Ectodermal cell (in vitro differentiated cells): ENCODE results near the gene HSBP1L1. TPM values are rescaled to one million over a fixed set of nuclear protein-coding genes. Genes with fewer than 3 reads are reported as not detected.

Experiments
- H3K27ac ChIP-seq: 2 replicates; pipeline ENCODE4 v1.7.0; 2013; ENCODE audit warnings: mild to moderate bottlenecking, low read depth, low read length; ENCODE audit not compliant: insufficient read depth, poor library complexity, severe bottlenecking
- H3K27me3 ChIP-seq: 2 replicates; pipeline ENCODE4 v1.7.0; 2013; ENCODE audit warnings: mild to moderate bottlenecking, low read length; ENCODE audit not compliant: insufficient read depth, control insufficient read depth, poor library complexity, severe bottlenecking
- H3K36me3 ChIP-seq: one replicate; pipeline ENCODE4 v1.7.0; 2013; ENCODE audit warnings: low read length; ENCODE audit not compliant: control insufficient read depth, insufficient read depth
- H3K4me1 ChIP-seq: one replicate; pipeline ENCODE4 v1.7.0; 2013; ENCODE audit warnings: low read length; ENCODE audit not compliant: control insufficient read depth, insufficient read depth
- H3K4me3 ChIP-seq: 2 replicates; pipeline ENCODE4 v1.7.0; 2013; ENCODE audit warnings: low read depth, low read length, control low read depth; ENCODE audit not compliant: insufficient read depth
- H3K9me3 ChIP-seq: 2 replicates; pipeline ENCODE4 v1.7.0; 2013; ENCODE audit warnings: mild to moderate bottlenecking, low read length, moderate library complexity; ENCODE audit not compliant: control insufficient read depth
- WGBS, 2 experiments: methylation state at CpG; one replicate each; pipeline ENCODE4 v1.1.7; 2013; ENCODE audit warnings: missing lambda C conversion rate in 2 of 2; 5-methylcytosine and 5-hydroxymethylcytosine counted together
- polyA plus RNA-seq, 4 experiments: library from polyadenylated mRNA; stranded (reverse); fragments of 50-300 nt; gene quantifications; one replicate each; pipeline ENCODE4 v1.2.3, GENCODE V29; 2013

HSBP1L1 gene
- 1.3 TPM for polyA plus RNA-seq (2013, experiment 1 of 4)
- 1.8 TPM for polyA plus RNA-seq (2013, experiment 2 of 4)
- polyA plus RNA-seq (2013, experiment 3 of 4), result 2.9 TPM
- 3.6 TPM for polyA plus RNA-seq (2013, experiment 4 of 4)

DNA sequence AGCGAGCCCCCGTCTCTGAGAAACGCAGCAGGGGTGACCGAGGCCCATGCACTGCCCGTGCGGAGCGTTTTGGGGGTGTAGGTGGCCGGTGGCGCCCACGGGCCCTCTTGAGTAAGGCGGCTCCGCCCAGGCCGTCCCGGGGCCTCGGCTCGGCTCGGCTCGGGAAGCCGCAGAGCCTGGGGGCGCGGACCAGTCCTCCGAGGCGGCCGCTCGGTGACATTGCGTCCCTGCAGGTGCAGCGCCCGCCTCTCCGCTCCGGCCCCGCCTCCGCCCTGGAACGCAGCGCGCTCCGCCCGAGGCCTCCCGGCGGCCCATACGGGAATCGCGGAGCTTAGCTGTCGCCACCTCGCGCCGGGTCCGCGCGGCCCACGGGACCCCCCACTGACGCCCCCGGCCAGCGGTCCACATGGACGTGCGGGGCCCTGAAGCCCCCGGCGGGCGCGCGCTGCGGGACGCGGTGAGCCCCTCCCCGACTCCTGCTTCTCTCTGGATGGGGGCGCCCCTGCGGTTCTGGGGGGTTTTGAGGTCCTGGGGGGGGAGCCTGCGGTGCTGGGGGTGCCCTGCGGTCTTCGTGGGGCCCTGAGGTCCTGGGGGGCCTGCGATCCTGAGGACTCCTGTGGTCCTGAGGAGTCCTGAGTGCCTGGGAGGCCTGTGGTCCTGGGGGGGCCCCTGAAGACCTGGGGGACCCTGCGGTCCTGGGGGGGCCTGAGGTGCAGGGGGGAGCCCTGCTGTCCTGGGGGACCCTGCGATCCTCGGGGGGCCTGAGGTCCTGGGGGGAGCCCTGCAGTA lies at the start of gene HSBP1L1:
HSBP1L1 (plus strand) TSS at position 314 of the 789 bp plus-strand sequence; CDS start at position 407, 93 bp downstream.
- 10 to 12% methylated on average over 73 of the region's 73 CpGs for WGBS, 2 experiments
- no peaks in the 10 kb centered on the region for H3K36me3 ChIP-seq
- peaks cover 35% of the 10 kb centered on the region for H3K4me1 ChIP-seq
- no peaks in the 10 kb centered on the region for H3K9me3 ChIP-seq
- peak within 1 kb of the TSS; percentile 41 for H3K4me3 ChIP-seq
- peaks cover 43% of the 10 kb centered on the region for H3K27me3 ChIP-seq
- H3K27ac ChIP-seq, result no peak within 1 kb of the TSS

GRCh38 chr18:79915161-79916127 lies 49.0 kb upstream of the HSBP1L1 start:
- H3K36me3 ChIP-seq, result no peaks in the 10 kb centered on the region
- no peaks in the 10 kb centered on the region for H3K9me3 ChIP-seq
- peaks cover 14% of the 10 kb centered on the region for H3K4me1 ChIP-seq
- H3K27ac ChIP-seq, result no peak overlapping the region
- no peaks in the 10 kb centered on the region for H3K27me3 ChIP-seq
- H3K4me3 ChIP-seq, result no peak overlapping the region
- 87 to 88% methylated on average over 49 of the region's 50 CpGs for WGBS, 2 experiments

GRCh38 chr18:79916128-79916494 lies 48.3 kb upstream of the HSBP1L1 start:
- H3K4me3 ChIP-seq, result no peak overlapping the region
- WGBS, 2 experiments, result 73 to 78% methylated on average over 23 to 26 of the region's 26 CpGs
- no peaks in the 10 kb centered on the region for H3K36me3 ChIP-seq
- H3K9me3 ChIP-seq, result no peaks in the 10 kb centered on the region
- H3K27ac ChIP-seq, result no peak overlapping the region
- peaks cover 8% of the 10 kb centered on the region for H3K4me1 ChIP-seq
- H3K27me3 ChIP-seq, result no peaks in the 10 kb centered on the region

GRCh38 chr18:79916546-79917168 lies 47.8 kb upstream of the HSBP1L1 start:
- no peak overlapping the region for H3K27ac ChIP-seq
- H3K27me3 ChIP-seq, result no peaks in the 10 kb centered on the region
- no peaks in the 10 kb centered on the region for H3K9me3 ChIP-seq
- H3K36me3 ChIP-seq, result no peaks in the 10 kb centered on the region
- 96 to 97% methylated on average over 24 of the region's 24 CpGs for WGBS, 2 experiments
- no peak overlapping the region for H3K4me3 ChIP-seq
- peaks cover 2% of the 10 kb centered on the region for H3K4me1 ChIP-seq

DNA sequence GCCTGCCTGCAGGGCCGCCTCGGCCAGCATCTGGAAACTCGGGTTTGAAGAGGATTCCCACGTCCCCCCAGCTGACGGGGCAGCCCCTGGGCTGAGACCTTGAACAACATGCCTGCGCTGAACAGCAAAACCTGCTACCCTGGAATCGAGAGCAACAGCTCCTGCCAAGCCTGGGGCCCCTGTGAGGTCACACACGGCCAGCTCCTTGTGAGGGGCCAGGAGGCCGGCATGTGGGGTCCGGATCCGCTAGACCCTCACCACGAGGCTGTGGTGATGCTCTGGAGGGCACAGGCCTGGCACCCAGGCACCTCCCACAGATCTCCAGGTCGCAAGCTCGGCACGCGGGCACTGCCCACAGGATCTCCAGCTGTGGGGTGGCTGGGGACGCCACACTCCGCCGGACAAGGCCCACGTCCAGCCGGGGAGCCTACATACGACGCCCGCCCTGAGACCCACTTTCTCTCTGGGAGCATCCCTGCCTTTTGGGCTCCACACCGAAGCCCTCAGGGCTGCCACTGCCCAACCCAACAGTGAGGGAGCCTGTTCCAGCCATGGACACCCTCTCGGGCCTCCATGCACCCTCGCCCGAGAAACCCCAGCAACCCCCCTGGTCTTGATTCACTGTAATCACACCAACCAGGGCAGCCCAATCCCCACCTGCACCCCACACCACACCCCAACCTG lies 47.1 kb upstream of the HSBP1L1 start:
- H3K4me1 ChIP-seq, result no peaks in the 10 kb centered on the region
- H3K36me3 ChIP-seq, result no peaks in the 10 kb centered on the region
- H3K27me3 ChIP-seq, result no peaks in the 10 kb centered on the region
- H3K27ac ChIP-seq, result no peak overlapping the region
- H3K4me3 ChIP-seq, result no peak overlapping the region
- no peaks in the 10 kb centered on the region for H3K9me3 ChIP-seq
- 92% methylated on average over 28 of the region's 28 CpGs for WGBS, 2 experiments

DNA sequence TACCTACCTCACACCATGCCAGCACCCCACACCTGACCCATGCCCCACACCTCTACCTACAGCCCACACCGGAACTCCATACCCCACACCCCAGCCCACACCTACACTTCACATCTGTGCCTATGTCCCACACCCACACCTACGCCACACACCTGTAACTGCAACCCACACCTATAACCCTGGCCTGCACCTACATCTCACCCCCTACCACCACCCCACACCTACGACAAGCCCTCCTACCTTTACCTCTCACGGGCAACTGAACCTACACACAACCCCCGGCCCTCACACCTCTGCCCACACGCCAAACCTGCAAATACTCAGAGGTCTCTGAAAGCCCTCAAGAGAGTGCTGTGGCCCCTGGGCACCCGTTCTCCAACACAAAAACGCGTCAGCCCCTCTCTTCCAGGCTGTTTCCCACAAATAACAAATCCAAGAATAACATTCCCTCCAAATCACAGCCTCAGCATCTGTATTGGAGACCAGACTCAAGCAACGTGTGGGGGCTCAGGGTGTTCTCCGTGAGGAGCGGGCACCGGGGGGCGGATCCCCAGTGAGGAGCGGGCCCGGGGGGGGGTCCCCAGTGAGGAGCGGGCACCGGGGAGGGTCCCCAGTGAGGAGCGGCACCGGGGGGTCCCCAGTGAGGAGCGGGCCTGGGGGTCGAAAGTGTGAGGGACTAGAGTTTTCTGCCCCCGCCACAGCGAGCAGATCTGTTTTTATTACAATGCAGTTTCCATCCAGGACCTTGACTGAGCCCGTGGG lies 46.4 kb upstream of the HSBP1L1 start:
- Histone ChIP-seq H3K27ac (no peak overlapping the region), H3K4me1 (no peaks in the 10 kb centered on the region), H3K4me3 (no peak overlapping the region), H3K27me3 (no peaks in the 10 kb centered on the region), H3K9me3 (no peaks in the 10 kb centered on the region), H3K36me3 (no peaks in the 10 kb centered on the region)
- 92 to 94% methylated on average over 25 of the region's 25 CpGs for WGBS, 2 experiments

DNA sequence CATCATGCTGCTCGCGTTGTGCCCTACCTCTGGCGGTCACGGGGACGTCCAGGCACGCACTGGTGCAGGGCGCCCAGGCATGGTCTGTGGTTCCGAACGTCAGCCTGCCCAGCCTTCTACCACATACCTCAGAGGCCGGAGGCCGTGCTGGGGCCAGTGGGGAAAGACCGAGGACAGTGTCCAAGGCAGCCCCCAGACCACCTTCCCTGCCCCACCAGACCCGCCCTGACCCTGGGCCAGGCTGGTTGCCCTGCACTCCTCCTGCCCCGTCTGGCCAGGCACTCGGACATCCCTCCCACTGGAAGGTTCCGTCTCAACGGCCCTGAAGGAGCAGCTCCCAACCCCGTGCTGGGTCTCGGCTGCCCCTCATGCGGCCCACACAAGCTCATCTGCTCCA lies 45.8 kb upstream of the HSBP1L1 start:
- Histone ChIP-seq H3K36me3 (no peaks in the 10 kb centered on the region), H3K27me3 (no peaks in the 10 kb centered on the region), H3K4me1 (no peaks in the 10 kb centered on the region), H3K27ac (no peak overlapping the region), H3K4me3 (no peak overlapping the region), H3K9me3 (no peaks in the 10 kb centered on the region)
- whole genome bisulfite sequencing, 2 experiments, result 94 to 95% methylated on average over 20 of the region's 20 CpGs

GRCh38 chr18:79919089-79919488 lies 45.4 kb upstream of the HSBP1L1 start:
- no peaks in the 10 kb centered on the region for H3K36me3 ChIP-seq
- H3K4me3 ChIP-seq, result no peak overlapping the region
- no peaks in the 10 kb centered on the region for H3K9me3 ChIP-seq
- no peak overlapping the region for H3K27ac ChIP-seq
- no peaks in the 10 kb centered on the region for H3K27me3 ChIP-seq
- WGBS, 2 experiments, result 96 to 97% methylated on average over 19 of the region's 19 CpGs
- H3K4me1 ChIP-seq, result no peaks in the 10 kb centered on the region
